ENCODE data around the gene RCAN3. TPM values are rescaled to one million over a fixed set of nuclear protein-coding genes. Genes with fewer than 3 reads are reported as not detected.
A peak's percentile ranks its signal among the peaks of the same experiment; 100 is the strongest.

Gene RCAN3
- total and polyA plus RNA-seq, 2 of the 4 experiments (the other 2 are of a cell fraction), result 4.0 to 5.9 TPM

- ChIA-PET CTCF (interaction anchor here (1.2 to 1.6 kb wide), 2 partner anchors 10 to 13 kb away, joined by 3 to 4 read pairs; no protein-coding TSS in a partner anchor), POLR2A (ENCODE audit: unreplicated experiment) (no interaction called here)
- peaks cover 7% of the 10 kb centered on the region; the same call in 1 of the 2 replicates for H3K9me1 ChIP-seq (ENCODE audit: insufficient read depth, low read length)
- H3K56ac ChIP-seq (ENCODE audit: extremely low read depth, insufficient read depth, low read length), result peak overlapping the region; percentile 65
- peak overlapping the region; percentile 33 for H4K5ac ChIP-seq (ENCODE audit: low read depth, low read length)
- peak overlapping the region; percentile 79 for H3K14ac ChIP-seq (replicated peaks; ENCODE audit: low read depth, low read length)
- peak overlapping the region; percentile 97 for H2AFZ ChIP-seq (replicated peaks; ENCODE audit: low read length, poor library complexity)
- peak overlapping the region; percentile 31 for H4K91ac ChIP-seq (ENCODE audit: insufficient read depth, low read depth, low read length)
- peak overlapping the region; percentile 40 for H2BK20ac ChIP-seq (ENCODE audit: low read depth, low read length)
- H2BK120ac ChIP-seq (ENCODE audit: low read depth, low read length), result peak overlapping the region; percentile 44
- peak overlapping the region; percentile 86 for H3K23ac ChIP-seq (ENCODE audit: low read depth, low read length)
- WGBS, 2 experiments (ENCODE audit: extremely low coverage in 2 of 2, insufficient read length in 1 of 2), result 2% methylated on average over 22 of the region's 39 CpGs; no CpG with 5 or more reads in 1 of the 2 experiments
- H4K8ac ChIP-seq (ENCODE audit: low read depth in 2 of 2, low read length in 2 of 2), result peak overlapping the region; percentile 21 to 87; a peak in 2 of 4 replicates
- H4K20me1 ChIP-seq (ENCODE audit: insufficient read depth, low read length), result no peaks in the 10 kb centered on the region; the same call in 1 of the 2 replicates
- H2AK5ac ChIP-seq (ENCODE audit: low read depth, low read length), result peak overlapping the region; percentile 91
- peak overlapping the region; percentile 87 for H2AK9ac ChIP-seq (replicated peaks; ENCODE audit: low read depth, low read length, poor library complexity)
- peak; percentile 53 for DNase-seq
- H2BK15ac ChIP-seq (ENCODE audit: low read depth, low read length), result no peak overlapping the region
- peak overlapping the region; percentile 78 for H3K4ac ChIP-seq (ENCODE audit: low read depth, low read length)
- H3K9me3 ChIP-seq (ENCODE audit: control insufficient read depth, insufficient read depth, low read length), result no peaks in the 10 kb centered on the region
- peaks cover 4% of the 10 kb centered on the region for H3K27me3 ChIP-seq (ENCODE audit: control insufficient read depth, insufficient read depth, low read length)
- intact Hi-C loops (cut with micrococcal nuclease) (loop anchor here (2.0 to 10.0 kb wide), 2 partner anchors 85 to 113 kb away; no protein-coding TSS in a partner anchor), in situ Hi-C loops (cut with MboI; ENCODE audit: low sequenced_read_pairs) (no loop called here), dilution Hi-C loops (cut with HindIII; ENCODE audit: low sequenced_read_pairs, unreplicated experiment) (no loop called here)
- BruUV-seq (replicated peaks), result no TSS peak
- peak overlapping the region; percentile 86 for H3K4me2 ChIP-seq (ENCODE audit: low read depth, low read length)
- TF ChIP-seq RAD21 (IDR thresholded peaks at IDR 0.05; ENCODE audit: low read length) (0 out of 2 replicates have a peak, but pooled peaks have one; percentile 11), POLR2A (IDR thresholded peaks at IDR 0.05; ENCODE audit: low read depth, low read length) (peak; percentile 77), USF2 (IDR thresholded peaks at IDR 0.05; ENCODE audit: low read depth, low read length) (no peak), MXI1 (IDR thresholded peaks at IDR 0.05; ENCODE audit: borderline replicate concordance, low read depth, low read length) (no peak)
- H3K4me3 ChIP-seq (ENCODE audit: insufficient read depth, low read depth, low read length), result peak overlapping the region; percentile 88
- H3K18ac ChIP-seq (ENCODE audit: low read depth, low read length), result peak overlapping the region; percentile 17
- H3K27ac ChIP-seq (ENCODE audit: insufficient read depth, low read length), result peak overlapping the region; percentile 64; the same call in 1 of the 2 replicates
- peak overlapping the region; percentile 1 for H2BK5ac ChIP-seq (ENCODE audit: low read depth, low read length, poor library complexity, severe bottlenecking)
- H3K79me1 ChIP-seq (ENCODE audit: low read depth in 1 of 2, low read length in 2 of 2), result peaks cover 4 to 17% of the 10 kb centered on the region in 2 experiments; a peak in 3 of 4 replicates
- H3K4me1 ChIP-seq (ENCODE audit: control insufficient read depth, insufficient read depth, low read length), result no peaks in the 10 kb centered on the region
- peak; percentile 66 for ATAC-seq (ENCODE audit: low read depth)
- peak overlapping the region; percentile 74 for H3K9ac ChIP-seq (ENCODE audit: low read depth, low read length)
- H3K36me3 ChIP-seq (ENCODE audit: control insufficient read depth, insufficient read depth, low read length), result no peaks in the 10 kb centered on the region
Observed at GRCh38 chr1:24502065-24502708, 449 bp upstream of the RCAN3 start.

All from IMR-90 (cell line).